ENCODE measurements around the gene HECTD4.

- no peak for TF ChIP-seq CTCF (conservative IDR thresholded peaks at IDR 0.05; ENCODE audit: low read depth in 2 of 2)
- TF ChIP-seq EZH2phosphoT487 (IDR thresholded peaks at IDR 0.05; ENCODE audit: unreplicated experiment), result no peak
- no peak for TF ChIP-seq EZH2 (IDR thresholded peaks at IDR 0.05; ENCODE audit: low read depth, unreplicated experiment)
- no peak for TF ChIP-seq POLR2AphosphoS5 (IDR thresholded peaks at IDR 0.05; ENCODE audit: low read depth)
- TF ChIP-seq JUNB (IDR thresholded peaks at IDR 0.05; ENCODE audit: unreplicated experiment), result no peak
Observed at GRCh38 chr12:112163056-112163455, 219.2 kb downstream of the HECTD4 start.

All from GM23338 (cell line).